ENCODE measurements around the gene ADARB2. TPM values are rescaled to one million over a fixed set of nuclear protein-coding genes. Genes with fewer than 3 reads are reported as not detected.

ADARB2 gene
- total RNA-seq, 2 donors from 2014 or later, result 1.1 to 1.8 TPM

DNA sequence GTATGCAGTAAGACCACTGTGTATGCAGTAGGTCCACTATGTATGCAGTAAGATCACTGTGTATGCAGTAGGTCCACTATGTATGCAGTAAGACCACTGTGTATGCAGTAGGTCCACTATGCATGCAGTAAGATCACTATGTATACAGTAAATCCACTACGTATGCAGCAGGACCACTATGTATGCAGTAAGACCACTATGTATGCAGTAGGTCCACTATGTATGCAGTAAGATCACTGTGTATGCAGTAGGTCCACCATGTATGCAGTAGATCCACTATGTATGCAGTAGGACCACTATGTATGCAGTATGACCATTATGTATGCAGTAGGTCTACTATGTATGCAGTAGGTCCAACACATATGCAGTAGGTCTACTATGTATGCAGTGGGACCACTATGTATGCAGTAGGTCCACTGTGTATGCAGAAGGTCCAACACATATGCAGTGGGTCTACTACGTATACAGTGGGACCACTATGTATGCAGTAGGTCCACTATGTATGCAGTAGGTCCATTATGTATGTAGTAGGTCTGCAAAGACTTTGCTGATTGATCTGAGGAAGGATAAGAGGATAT lies 313.6 kb downstream of the ADARB2 start:
- peaks cover 3% of the 10 kb centered on the region for H3K27me3 Mint-ChIP-seq (ENCODE audit: insufficient read depth)
- H3K36me3 ChIP-seq (ENCODE audit: control insufficient read depth, insufficient read depth, low read length), result no peaks in the 10 kb centered on the region
- H3K27ac Mint-ChIP-seq, result no peak overlapping the region
- H3K4me1 ChIP-seq (ENCODE audit: control insufficient read depth, insufficient read depth, low read length), result peaks cover 4% of the 10 kb centered on the region
- no peak overlapping the region for H3K27ac ChIP-seq (ENCODE audit: low read depth, low read length)
- H3K4me3 ChIP-seq (ENCODE audit: low read length), result no peak overlapping the region
- no peaks in the 10 kb centered on the region for H3K9me3 ChIP-seq (ENCODE audit: control insufficient read depth, low read length)
- no peak overlapping the region for H3K9ac ChIP-seq (ENCODE audit: extremely low read depth, low read length, poor library complexity, severe bottlenecking)
- 91 to 100% methylated on average over 2 of the region's 2 CpGs for WGBS, 2 experiments (ENCODE audit: insufficient coverage in 1 of 2, insufficient read length in 1 of 2)
- peaks cover 6% of the 10 kb centered on the region for H3K4me1 Mint-ChIP-seq
- peaks cover 6% of the 10 kb centered on the region for H3K27me3 ChIP-seq (ENCODE audit: control insufficient read depth, insufficient read depth, low read length, poor library complexity, severe bottlenecking)
- H3K9me3 Mint-ChIP-seq, result no peaks in the 10 kb centered on the region
- DNase-seq, result no peak
- H3K4me3 Mint-ChIP-seq, result no peak overlapping the region
- H3K36me3 Mint-ChIP-seq (ENCODE audit: low read depth), result no peaks in the 10 kb centered on the region
- TF ChIP-seq, protein P1, sequence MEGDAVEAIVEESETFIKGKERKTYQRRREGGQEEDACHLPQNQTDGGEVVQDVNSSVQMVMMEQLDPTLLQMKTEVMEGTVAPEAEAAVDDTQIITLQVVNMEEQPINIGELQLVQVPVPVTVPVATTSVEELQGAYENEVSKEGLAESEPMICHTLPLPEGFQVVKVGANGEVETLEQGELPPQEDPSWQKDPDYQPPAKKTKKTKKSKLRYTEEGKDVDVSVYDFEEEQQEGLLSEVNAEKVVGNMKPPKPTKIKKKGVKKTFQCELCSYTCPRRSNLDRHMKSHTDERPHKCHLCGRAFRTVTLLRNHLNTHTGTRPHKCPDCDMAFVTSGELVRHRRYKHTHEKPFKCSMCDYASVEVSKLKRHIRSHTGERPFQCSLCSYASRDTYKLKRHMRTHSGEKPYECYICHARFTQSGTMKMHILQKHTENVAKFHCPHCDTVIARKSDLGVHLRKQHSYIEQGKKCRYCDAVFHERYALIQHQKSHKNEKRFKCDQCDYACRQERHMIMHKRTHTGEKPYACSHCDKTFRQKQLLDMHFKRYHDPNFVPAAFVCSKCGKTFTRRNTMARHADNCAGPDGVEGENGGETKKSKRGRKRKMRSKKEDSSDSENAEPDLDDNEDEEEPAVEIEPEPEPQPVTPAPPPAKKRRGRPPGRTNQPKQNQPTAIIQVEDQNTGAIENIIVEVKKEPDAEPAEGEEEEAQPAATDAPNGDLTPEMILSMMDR (conservative IDR thresholded peaks at IDR 0.05), result no peak

DNA sequence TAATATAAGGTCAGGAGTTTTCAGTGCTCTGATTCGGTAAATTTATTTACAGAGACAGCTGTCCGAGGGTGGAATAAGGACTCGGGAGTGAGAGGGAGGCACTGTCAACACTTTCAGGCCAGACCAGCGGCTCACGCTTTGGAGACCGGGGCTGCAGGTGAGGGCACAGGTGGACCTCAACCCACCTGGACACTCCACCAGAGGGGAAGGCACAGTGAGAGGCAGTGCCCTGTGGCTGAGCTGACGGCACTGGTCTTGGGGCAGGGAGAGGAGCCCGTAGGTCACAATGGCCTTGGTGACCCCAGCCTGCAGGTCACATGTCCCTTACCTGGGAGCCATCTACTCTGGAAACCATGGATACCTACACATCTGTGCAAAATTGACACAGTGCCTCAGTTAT lies 315.1 kb downstream of the ADARB2 start:
- Histone ChIP-seq H3K4me1 (ENCODE audit: control insufficient read depth, insufficient read depth, low read length) (peaks cover 4% of the 10 kb centered on the region), H3K27ac (ENCODE audit: low read depth, low read length) (no peak overlapping the region), H3K9me3 (ENCODE audit: control insufficient read depth, low read length) (no peaks in the 10 kb centered on the region), H3K4me3 (ENCODE audit: low read length) (no peak overlapping the region), H3K36me3 (ENCODE audit: control insufficient read depth, insufficient read depth, low read length) (no peaks in the 10 kb centered on the region), H3K27me3 (ENCODE audit: control insufficient read depth, insufficient read depth, low read length, poor library complexity, severe bottlenecking) (peaks cover 6% of the 10 kb centered on the region), H3K9ac (ENCODE audit: extremely low read depth, low read length, poor library complexity, severe bottlenecking) (no peak overlapping the region)
- Mint-ChIP-seq H3K27me3 (ENCODE audit: insufficient read depth) (peaks cover 3% of the 10 kb centered on the region), H3K4me1 (peaks cover 6% of the 10 kb centered on the region), H3K9me3 (no peaks in the 10 kb centered on the region), H3K36me3 (ENCODE audit: low read depth) (no peaks in the 10 kb centered on the region), H3K4me3 (no peak overlapping the region), H3K27ac (no peak overlapping the region)
- TF ChIP-seq, protein P1 (conservative IDR thresholded peaks at IDR 0.05), result no peak
- WGBS, 2 experiments (ENCODE audit: insufficient coverage in 1 of 2, insufficient read length in 1 of 2), result 95 to 96% methylated on average over 6 to 8 of the region's 8 CpGs
- DNase-seq, result no peak

DNA sequence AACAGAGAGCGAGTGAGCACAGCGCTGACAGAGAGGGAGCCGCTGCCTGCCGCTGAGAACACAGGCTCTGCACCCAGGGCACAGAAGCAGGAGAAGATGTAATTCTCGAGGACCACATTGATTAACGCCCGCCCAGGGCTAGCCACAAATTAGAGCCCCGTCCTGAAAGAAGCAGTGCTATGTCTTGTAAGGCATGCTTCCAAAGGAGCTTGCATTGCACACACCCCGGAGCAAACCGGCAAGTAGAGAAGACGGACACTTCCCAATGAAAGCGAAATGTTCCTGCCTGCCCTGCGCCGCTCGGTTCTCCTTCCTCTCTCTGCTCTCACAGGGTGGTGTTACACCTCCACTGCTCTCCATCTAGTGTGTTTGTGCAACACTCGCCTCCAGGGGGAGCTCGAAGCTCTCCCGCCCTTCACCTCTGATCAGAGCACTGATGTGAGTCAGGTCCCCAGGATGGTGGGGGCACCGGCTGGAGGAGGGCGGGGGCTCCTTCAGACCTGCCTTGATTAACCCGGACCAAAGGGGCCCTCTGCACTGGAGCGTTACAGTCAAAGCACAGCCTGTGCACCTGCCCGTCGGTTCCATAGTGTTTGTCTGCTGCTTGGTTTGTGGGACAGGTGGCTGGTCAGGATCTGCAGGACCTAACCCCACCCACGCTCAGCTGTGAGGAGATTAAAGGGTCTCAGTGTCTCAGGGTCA lies 316.5 kb downstream of the ADARB2 start:
- Mint-ChIP-seq H3K27me3 (ENCODE audit: insufficient read depth) (peaks cover 3% of the 10 kb centered on the region), H3K4me1 (peaks cover 6% of the 10 kb centered on the region), H3K9me3 (no peaks in the 10 kb centered on the region), H3K36me3 (ENCODE audit: low read depth) (no peaks in the 10 kb centered on the region), H3K4me3 (peak overlapping the region; percentile 57), H3K27ac (no peak overlapping the region)
- H3K9ac ChIP-seq (ENCODE audit: extremely low read depth, low read length, poor library complexity, severe bottlenecking), result no peak overlapping the region
- WGBS, 2 experiments (ENCODE audit: insufficient coverage in 1 of 2, insufficient read length in 1 of 2), result 7 to 9% methylated on average over 16 to 24 of the region's 25 CpGs
- H3K36me3 ChIP-seq (ENCODE audit: control insufficient read depth, insufficient read depth, low read length), result no peaks in the 10 kb centered on the region
- peak overlapping the region; percentile 81 for H3K4me3 ChIP-seq (ENCODE audit: low read length)
- H3K27me3 ChIP-seq (ENCODE audit: control insufficient read depth, insufficient read depth, low read length, poor library complexity, severe bottlenecking), result peaks cover 6% of the 10 kb centered on the region
- TF ChIP-seq, protein P1 (conservative IDR thresholded peaks at IDR 0.05), result peak; percentile 94
- H3K9me3 ChIP-seq (ENCODE audit: control insufficient read depth, low read length), result no peaks in the 10 kb centered on the region
- DNase-seq, result peak; percentile 97
- H3K4me1 ChIP-seq (ENCODE audit: control insufficient read depth, insufficient read depth, low read length), result peaks cover 4% of the 10 kb centered on the region
- H3K27ac ChIP-seq (ENCODE audit: low read depth, low read length), result no peak overlapping the region
